K562 (cell line): ENCODE measurements around the gene PAK1IP1. TPM values are rescaled to one million over a fixed set of nuclear protein-coding genes. Genes with fewer than 3 reads are reported as not detected.

ENCODE experiments used
- CHD1 ChIP-seq: fragments of 200-600 bp; sonication (generic); IDR thresholded peaks from one replicate; pipeline ENCODE4 v1.6.1; 2012; ENCODE audit warnings: mild to moderate bottlenecking, moderate library complexity, low read length, inconsistent platforms
- CREBBP ChIP-seq: IDR thresholded peaks from one replicate; pipeline ENCODE4 v1.6.1; 2012; ENCODE audit warnings: low read depth, mild to moderate bottlenecking, control low read depth, inconsistent platforms, low read length
- CSDE1 ChIP-seq, 2 experiments: fragments of 450-650 bp; IDR thresholded peaks; 2 replicates each; pipeline ENCODE4 v1.6.1; 2016; ENCODE audit warnings: mild to moderate bottlenecking in 1 of 2
- FUS ChIP-seq: fragments of 200-400 bp; formaldehyde crosslinking; optimal IDR thresholded peaks from 2 replicates; pipeline ENCODE3; 2017; ENCODE audit warnings: low read depth, low read length
- HEY1 ChIP-seq: fragments of 250-450 bp; sonication (Bioruptor Pico); IDR thresholded peaks from 2 replicates; pipeline ENCODE4 v1.5.0; 2020; ENCODE audit warnings: mild to moderate bottlenecking, moderate library complexity, borderline replicate concordance
- IRF1 ChIP-seq: sonication (generic); formaldehyde crosslinking; IDR thresholded peaks from 2 replicates; pipeline ENCODE4 v1.8.0; 2022; ENCODE audit warnings: missing genetic modification reagents, mild to moderate bottlenecking, borderline replicate concordance
- MAFF ChIP-seq: IDR thresholded peaks from 2 replicates; pipeline ENCODE4 v1.6.1; 2012; ENCODE audit warnings: low read length, improper control_type of control experiment
- MAZ ChIP-seq, 2 experiments: fragments of 450-650 bp in 1 of 2; sonication (generic) in 1 of 2; formaldehyde crosslinking; IDR thresholded peaks in 1 of 2; conservative IDR thresholded peaks in 1 of 2; 2 replicates each; pipeline versions ENCODE4 v1.4.0 to v1.5.0; 2020; ENCODE audit warnings: mild to moderate bottlenecking in 1 of 2, missing genetic modification reagents in 1 of 2
- RBFOX2 ChIP-seq: fragments of 200-400 bp; formaldehyde crosslinking; IDR thresholded peaks from 2 replicates; pipeline ENCODE4 v1.6.1; 2017; ENCODE audit warnings: low read depth, mild to moderate bottlenecking, low read length, moderate library complexity
- RBM22 ChIP-seq: fragments of 200-400 bp; formaldehyde crosslinking; IDR thresholded peaks from 2 replicates; pipeline ENCODE4 v1.6.1; 2018; ENCODE audit warnings: low read length, low read depth; ENCODE audit not compliant: poor library complexity, severe bottlenecking
- SMARCE1 ChIP-seq: fragments of 450-650 bp; IDR thresholded peaks from 2 replicates; pipeline ENCODE4 v1.7.1; 2016; ENCODE audit warnings: mild to moderate bottlenecking
- TAF1 ChIP-seq: IDR thresholded peaks from 2 replicates; pipeline ENCODE4 v1.6.1; 2011; ENCODE audit warnings: mild to moderate bottlenecking, low read length, moderate library complexity; ENCODE audit not compliant: insufficient read depth, control insufficient read depth, severe bottlenecking; ENCODE audit errors: extremely low read depth
- THAP12 ChIP-seq: fragments of 250-450 bp; sonication (Bioruptor Pico); IDR thresholded peaks from 2 replicates; pipeline ENCODE4 v1.9.0; 2021; ENCODE audit warnings: mild to moderate bottlenecking, inconsistent platforms
- ZFPM2 ChIP-seq: fragments of 250-450 bp; sonication (Bioruptor Pico); IDR thresholded peaks from 2 replicates; pipeline ENCODE4 v1.5.1; 2022; ENCODE audit warnings: mild to moderate bottlenecking
- ZMIZ1 ChIP-seq, 2 experiments: fragments of 150-350 bp in 1 of 2; IDR thresholded peaks; 2 replicates each; pipeline ENCODE4 v1.6.1; 2012 to 2016; ENCODE audit warnings: low read depth in 2 of 2, low read length in 2 of 2, mild to moderate bottlenecking in 1 of 2, moderate library complexity in 1 of 2
- ZNF347 ChIP-seq: fragments of 450-650 bp; formaldehyde crosslinking; IDR thresholded peaks from 2 replicates; pipeline ENCODE4 v1.4.0; 2020; ENCODE audit warnings: low read depth, mild to moderate bottlenecking, moderate library complexity
- ZNF639 ChIP-seq, 2 experiments: fragments of 200-800 bp in 1 of 2; sonication (Bioruptor generic) in 1 of 2; sonication (generic) in 1 of 2; formaldehyde crosslinking in 1 of 2; IDR thresholded peaks in 1 of 2; conservative IDR thresholded peaks in 1 of 2; 2 replicates each; pipeline versions ENCODE4 v1.5.0 to v1.6.1; 2016 to 2020; ENCODE audit warnings: missing compliant biosample characterization in 1 of 2, missing genetic modification characterization in 1 of 2, missing genetic modification reagents in 1 of 2
- ZNF830 ChIP-seq: fragments of 250-450 bp; sonication (Bioruptor Pico); IDR thresholded peaks from 2 replicates; pipeline ENCODE4 v1.5.0; 2021; ENCODE audit warnings: mild to moderate bottlenecking
- polyA plus RNA-seq, 8 experiments: library from polyadenylated mRNA; depleted of rRNA in 4 of 8; stranded (reverse) in 5 of 8; unstranded in 3 of 8; fragments of >200 nt; fragmentation: Nextera tagmentation in 2 of 8; fragmentation: Illumina TruSeq in 1 of 8; extraction: Ambion mirVana in 2 of 8; extraction: Trizol in 1 of 8; gene quantifications; 2 replicates each; pipeline versions ENCODE4 v1.2.1 to v1.2.3, GENCODE V29; 2011 to 2014; ENCODE audit warnings: inconsistent platforms in 1 of 8, missing spikeins in 1 of 8
- total RNA-seq, 7 experiments: library from RNA; depleted of rRNA in 6 of 7; stranded (reverse); fragments of >200 nt in 6 of 7; fragmentation: Illumina TruSeq in 2 of 7; extraction: Trizol in 2 of 7; gene quantifications; 2 replicates each; pipeline versions ENCODE4 v1.2.1 to v1.2.3, GENCODE V29; 2011 to 2021; ENCODE audit warnings: low replicate concordance in 1 of 7

PAK1IP1 gene
- total and polyA plus RNA-seq, 9 of the 15 experiments (the other 6 are each of a cell fraction or from before 2014, with no cell fraction given): 50.0 to 200 (median 87.0) TPM

GRCh38 chr6:10694302-10695085 lies at the start of gene PAK1IP1, which contains the start of gene C6orf52 (continued):
- TF ChIP-seq RBFOX2 (peak; percentile 90), ZNF347 (CRISPR knock-in tag) (no peak), RBM22 (no peak), SMARCE1 (no peak; the same call in 1 of the 2 replicates), TAF1 (peak; percentile 74), HEY1 (CRISPR knock-in tag) (no peak), IRF1 (0 out of 2 replicates have a peak, but pooled peaks have one; percentile 15), THAP12 (CRISPR knock-in tag) (peak; percentile 95), CSDE1 (IDR thresholded peaks at IDR 0.05) (peak in 1 of 2 experiments; percentile 81; a peak in 1 of 4 replicates), FUS (no peak), CREBBP (no peak), CHD1 (peak; percentile 92), ZMIZ1 (IDR thresholded peaks at IDR 0.05; ENCODE audit: low read depth in 2 of 2, low read length in 2 of 2) (0 out of 4 replicates have a peak, but pooled peaks of 1 of the 2 experiments have one; percentile 16), MAZ (CRISPR knock-in tag; conservative IDR thresholded peaks at IDR 0.05 in 1 of 2, IDR thresholded peaks at IDR 0.05 in 1 of 2) (peak; percentile 51 to 60; a peak in 3 of 4 replicates), ZNF830 (no peak), ZFPM2 (CRISPR knock-in tag) (no peak), MAFF (no peak), ZNF639 (CRISPR knock-in tag; conservative IDR thresholded peaks at IDR 0.05 in 1 of 2, IDR thresholded peaks at IDR 0.05 in 1 of 2) (peak in 1 of 2 experiments; percentile 99; a peak in 2 of 4 replicates)
